ENCODE data around the gene NUDCD2.

- no peak for TF ChIP-seq CTCF (IDR thresholded peaks at IDR 0.05)
- no peak for TF ChIP-seq POLR2A (IDR thresholded peaks at IDR 0.05)
Measured at GRCh38 chr5:163456840-163457239, 3.1 kb downstream of the NUDCD2 start.
